Astrocyte (in vitro differentiated cells and primary cell): ENCODE measurements around the gene SCRN1. TPM values are rescaled to one million over a fixed set of nuclear protein-coding genes. Genes with fewer than 3 reads are reported as not detected.

Experiments
- DNase-seq: peaks from one replicate; pipeline ENCODE4 v3.0.0-alpha.2; 2010; ENCODE audit warnings: low read depth
- FAIRE-seq: peaks from 2 replicates; lab custom pipeline; 2011; peaks lifted over from hg19 to GRCh38; lab: Jason Lieb, UNC
- H2AFZ ChIP-seq: 2 replicates; pipeline ENCODE4 v1.6.0; 2012; ENCODE audit warnings: low read depth, low read length, inconsistent platforms
- H3K27ac ChIP-seq: 2 replicates; pipeline ENCODE4 v1.5.1; 2011; ENCODE audit warnings: low read depth, low read length, inconsistent platforms
- H3K27me3 ChIP-seq: 2 replicates; pipeline ENCODE4 v1.6.0; 2011; ENCODE audit warnings: low read length, inconsistent platforms; ENCODE audit not compliant: insufficient read depth
- H3K36me3 ChIP-seq: 2 replicates; pipeline ENCODE4 v1.5.1; 2011; ENCODE audit warnings: low read length, inconsistent platforms; ENCODE audit not compliant: insufficient read depth
- H3K4me1 ChIP-seq: 2 replicates; pipeline ENCODE4 v1.5.1; 2011; ENCODE audit warnings: low read length, inconsistent platforms; ENCODE audit not compliant: insufficient read depth
- H3K4me2 ChIP-seq: 2 replicates; pipeline ENCODE4 v1.6.0; 2012; ENCODE audit warnings: low read length, inconsistent platforms
- H3K4me3 ChIP-seq: 2 replicates; pipeline ENCODE4 v1.5.1; 2011; ENCODE audit warnings: low read depth, mild to moderate bottlenecking, low read length, inconsistent platforms; ENCODE audit not compliant: insufficient read depth
- H3K79me2 ChIP-seq: 2 replicates; pipeline ENCODE4 v1.6.0; 2012; ENCODE audit warnings: mild to moderate bottlenecking, low read length, inconsistent platforms; ENCODE audit not compliant: insufficient read depth
- H3K9ac ChIP-seq: 2 replicates; pipeline ENCODE4 v1.6.0; 2012; ENCODE audit warnings: mild to moderate bottlenecking, low read length, inconsistent platforms
- H3K9me3 ChIP-seq: 2 replicates; pipeline ENCODE4 v1.5.1; 2012; ENCODE audit warnings: low read depth, mild to moderate bottlenecking, low read length, inconsistent platforms; ENCODE audit not compliant: insufficient read depth
- H4K20me1 ChIP-seq: 2 replicates; pipeline ENCODE4 v1.6.0; 2012; ENCODE audit warnings: low read length, inconsistent platforms; ENCODE audit not compliant: insufficient read depth
- H3K27ac Mint-ChIP-seq: one replicate; pipeline ENCODE4 v1.8.0; 2021; ENCODE audit warnings: mild to moderate bottlenecking, mixed read lengths; ENCODE audit not compliant: unreplicated experiment
- H3K27me3 Mint-ChIP-seq: one replicate; pipeline ENCODE4 v1.8.0; 2021; ENCODE audit warnings: low read depth, mixed read lengths; ENCODE audit not compliant: unreplicated experiment
- H3K36me3 Mint-ChIP-seq: one replicate; pipeline ENCODE4 v1.8.0; 2021; ENCODE audit warnings: low read depth, mixed read lengths; ENCODE audit not compliant: unreplicated experiment
- H3K4me1 Mint-ChIP-seq: one replicate; pipeline ENCODE4 v1.8.0; 2021; ENCODE audit warnings: low read depth, mixed read lengths; ENCODE audit not compliant: unreplicated experiment
- H3K4me3 Mint-ChIP-seq: one replicate; pipeline ENCODE4 v1.8.0; 2021; ENCODE audit warnings: mild to moderate bottlenecking, moderate library complexity, mixed read lengths; ENCODE audit not compliant: unreplicated experiment
- H3K9me3 Mint-ChIP-seq: one replicate; pipeline ENCODE4 v1.8.0; 2021; ENCODE audit warnings: mild to moderate bottlenecking, mixed read lengths; ENCODE audit not compliant: unreplicated experiment
- CTCF ChIP-seq: IDR thresholded peaks from 2 replicates; pipeline ENCODE4 v1.5.1; 2011; ENCODE audit warnings: low read depth, mild to moderate bottlenecking, inconsistent platforms, low read length, moderate library complexity; ENCODE audit not compliant: insufficient read depth
- EZH2 ChIP-seq: IDR thresholded peaks from 2 replicates; pipeline ENCODE4 v1.6.1; 2012; ENCODE audit warnings: mild to moderate bottlenecking, low read length, inconsistent platforms; ENCODE audit not compliant: insufficient read depth
- total RNA-seq: library from RNA; stranded (reverse); gene quantifications from 2 replicates; pipeline ENCODE4 v1.2.1, GENCODE V29; 2021

The SCRN1 gene
- total RNA-seq, 1 donor from 2014 or later: 116 TPM

- Mint-ChIP-seq H3K27me3 (no peaks in the 10 kb centered on the region), H3K4me3 (no peak overlapping the region), H3K36me3 (peaks cover 2% of the 10 kb centered on the region), H3K27ac (no peak overlapping the region), H3K9me3 (no peaks in the 10 kb centered on the region), H3K4me1 (peaks cover 12% of the 10 kb centered on the region)
- Histone ChIP-seq H3K27me3 (no peaks in the 10 kb centered on the region), H3K4me3 (no peak overlapping the region), H3K36me3 (no peaks in the 10 kb centered on the region), H2AFZ (no peak overlapping the region), H4K20me1 (peaks cover 33% of the 10 kb centered on the region), H3K4me1 (peaks cover 7% of the 10 kb centered on the region), H3K9me3 (no peaks in the 10 kb centered on the region), H3K4me2 (no peak overlapping the region), H3K9ac (no peak overlapping the region), H3K79me2 (peaks cover 46% of the 10 kb centered on the region), H3K27ac (no peak overlapping the region)
- DNase-seq (no peak), FAIRE-seq (no peak)
- TF ChIP-seq CTCF: no peak
- no peak for TF ChIP-seq EZH2
These were observed 46.6 kb upstream of the SCRN1 start for GRCh38 chr7:30036220-30036619.

- Histone ChIP-seq H3K4me1 (peaks cover 12% of the 10 kb centered on the region), H3K9ac (no peak overlapping the region), H3K27me3 (no peaks in the 10 kb centered on the region), H4K20me1 (peaks cover 42% of the 10 kb centered on the region), H2AFZ (no peak overlapping the region), H3K4me3 (no peak overlapping the region), H3K79me2 (peaks cover 52% of the 10 kb centered on the region), H3K36me3 (no peaks in the 10 kb centered on the region), H3K4me2 (no peak overlapping the region), H3K9me3 (no peaks in the 10 kb centered on the region), H3K27ac (no peak overlapping the region)
- no peak for TF ChIP-seq CTCF
- no peak for TF ChIP-seq EZH2
- Mint-ChIP-seq H3K4me3 (no peak overlapping the region), H3K36me3 (peaks cover 2% of the 10 kb centered on the region), H3K9me3 (no peaks in the 10 kb centered on the region), H3K27ac (no peak overlapping the region), H3K27me3 (no peaks in the 10 kb centered on the region), H3K4me1 (peaks cover 4% of the 10 kb centered on the region)
- no peak for DNase-seq
- FAIRE-seq: no peak
These were observed 44.9 kb upstream of the SCRN1 start for GRCh38 chr7:30034501-30034900.

GRCh38 chr7:30032310-30033125, 42.9 kb upstream of the SCRN1 start:
- no peaks in the 10 kb centered on the region for H3K36me3 ChIP-seq
- H3K4me1 ChIP-seq: peaks cover 16% of the 10 kb centered on the region
- no peak overlapping the region for H2AFZ ChIP-seq
- H3K9ac ChIP-seq: no peak overlapping the region
- DNase-seq (peak; percentile 38), FAIRE-seq (no peak)
- H3K36me3 Mint-ChIP-seq: peaks cover 2% of the 10 kb centered on the region
- peaks cover 55% of the 10 kb centered on the region for H3K79me2 ChIP-seq
- no peaks in the 10 kb centered on the region for H3K27me3 ChIP-seq
- no peaks in the 10 kb centered on the region for H3K9me3 ChIP-seq
- H3K27ac Mint-ChIP-seq: no peak overlapping the region
- TF ChIP-seq EZH2: no peak
- TF ChIP-seq CTCF: no peak
- H3K4me2 ChIP-seq: peak overlapping the region; percentile 38
- H3K9me3 Mint-ChIP-seq: no peaks in the 10 kb centered on the region
- H3K4me3 Mint-ChIP-seq: no peak overlapping the region
- no peaks in the 10 kb centered on the region for H3K27me3 Mint-ChIP-seq
- H3K4me3 ChIP-seq: no peak overlapping the region
- peaks cover 7% of the 10 kb centered on the region for H3K4me1 Mint-ChIP-seq
- no peak overlapping the region for H3K27ac ChIP-seq
- peaks cover 46% of the 10 kb centered on the region for H4K20me1 ChIP-seq
